GM10847 (cell line): ENCODE measurements around the gene GSE1.

ENCODE experiments used
- POLR2A ChIP-seq: IDR thresholded peaks from 2 replicates; pipeline ENCODE4 v1.6.1; 2011; ENCODE audit not compliant: insufficient read length; ENCODE audit errors: extremely low read depth

GSE1 gene

DNA sequence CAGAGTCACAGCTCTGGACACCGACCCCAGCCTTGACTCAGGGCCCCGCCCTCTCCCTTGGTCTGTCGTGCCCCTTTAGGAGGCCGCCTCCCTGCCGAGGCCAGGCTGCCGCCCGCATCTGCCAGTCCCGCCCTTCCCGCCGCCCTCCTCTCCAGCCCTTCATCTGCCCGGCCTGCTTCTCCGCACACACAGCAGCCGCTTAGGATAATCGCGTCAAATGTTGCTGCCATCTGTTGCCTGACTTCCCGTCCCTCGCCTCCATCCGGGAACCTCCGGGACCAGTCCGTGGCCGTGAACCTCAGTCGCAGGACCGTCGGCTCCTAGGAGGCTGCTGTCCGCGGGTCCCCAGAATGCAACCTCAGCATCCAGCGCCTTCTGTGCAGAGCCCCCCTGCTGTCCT lies 11.9 kb downstream of the GSE1 start:
- TF ChIP-seq POLR2A = no peak

DNA sequence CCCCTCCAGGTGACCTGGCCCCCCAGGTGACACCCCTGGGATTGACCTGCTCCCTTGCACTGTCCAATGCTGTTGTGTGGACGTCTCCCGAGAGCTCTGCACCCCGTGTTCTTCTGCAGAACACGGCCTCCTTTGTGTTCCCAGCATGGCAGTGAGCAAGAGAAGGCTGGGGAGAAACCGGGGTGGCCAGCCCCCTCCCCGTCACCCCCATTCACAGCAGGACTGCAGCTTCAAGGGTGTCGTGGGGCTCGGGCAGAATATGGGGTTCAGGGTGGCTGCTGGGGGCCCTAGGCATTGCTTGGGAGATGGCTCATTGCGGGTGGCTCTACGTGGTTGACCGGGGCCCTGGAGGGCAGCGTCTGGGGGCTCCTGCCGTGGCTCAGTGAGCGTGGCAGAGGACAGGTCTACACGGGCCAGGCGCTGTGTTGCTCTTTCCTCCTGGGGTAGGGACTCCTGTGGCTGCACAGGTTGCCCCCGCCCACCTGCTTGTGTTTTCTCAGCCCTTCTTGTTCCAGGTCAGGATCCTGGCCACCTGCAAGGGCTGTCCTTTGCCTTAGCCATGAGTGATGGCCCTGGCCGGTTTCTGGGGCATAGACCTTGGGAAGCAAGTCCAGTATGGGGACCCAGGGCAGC lies 12.5 kb downstream of the GSE1 start:
- TF ChIP-seq POLR2A = no peak

DNA sequence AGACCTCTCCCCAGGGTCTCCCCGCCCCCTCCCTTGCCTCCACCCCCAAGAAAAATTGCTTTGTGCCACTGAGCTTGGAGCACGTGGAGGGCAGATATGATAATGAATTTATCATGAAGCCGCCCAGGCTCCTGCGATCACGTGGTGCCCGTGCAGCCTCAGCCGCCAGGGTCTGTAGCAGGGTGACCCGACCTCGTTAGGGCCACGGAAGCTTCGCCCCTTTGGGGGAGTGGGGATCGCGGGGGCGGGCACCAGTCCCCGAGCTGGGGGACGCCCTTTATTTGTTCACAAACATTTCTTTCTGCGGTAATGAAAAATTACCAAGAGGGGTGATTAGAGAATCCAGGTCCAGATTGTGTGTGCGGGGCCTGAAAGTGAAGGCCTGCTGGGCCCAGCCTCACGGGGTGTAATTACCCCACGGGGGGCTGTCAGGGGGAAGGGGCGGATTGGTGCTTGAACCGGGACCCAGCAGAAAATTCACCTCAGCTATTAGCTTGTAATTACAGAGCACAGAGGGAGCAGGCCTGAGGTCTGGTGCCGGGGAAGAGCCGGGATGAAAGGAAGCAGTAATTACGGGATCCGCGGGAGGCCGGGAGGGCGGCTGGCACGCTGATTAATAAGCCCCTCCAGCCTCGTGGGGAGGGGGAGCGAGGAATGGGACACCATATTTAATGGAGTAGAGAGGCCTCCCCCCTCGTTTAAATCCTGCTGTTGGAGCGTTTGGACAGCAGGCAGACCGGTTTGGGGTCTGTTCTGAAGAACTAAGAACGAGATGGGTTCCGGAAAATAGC lies 13.3 kb downstream of the GSE1 start:
- TF ChIP-seq POLR2A = no peak

GRCh38 chr16:85627089-85627488 lies 14.0 kb downstream of the GSE1 start:
- no peak for TF ChIP-seq POLR2A

GRCh38 chr16:85627526-85628264 lies 14.6 kb downstream of the GSE1 start:
- TF ChIP-seq POLR2A = no peak

- TF ChIP-seq POLR2A = no peak
Observed at GRCh38 chr16:85628265-85628556, 15.1 kb downstream of the GSE1 start.

DNA sequence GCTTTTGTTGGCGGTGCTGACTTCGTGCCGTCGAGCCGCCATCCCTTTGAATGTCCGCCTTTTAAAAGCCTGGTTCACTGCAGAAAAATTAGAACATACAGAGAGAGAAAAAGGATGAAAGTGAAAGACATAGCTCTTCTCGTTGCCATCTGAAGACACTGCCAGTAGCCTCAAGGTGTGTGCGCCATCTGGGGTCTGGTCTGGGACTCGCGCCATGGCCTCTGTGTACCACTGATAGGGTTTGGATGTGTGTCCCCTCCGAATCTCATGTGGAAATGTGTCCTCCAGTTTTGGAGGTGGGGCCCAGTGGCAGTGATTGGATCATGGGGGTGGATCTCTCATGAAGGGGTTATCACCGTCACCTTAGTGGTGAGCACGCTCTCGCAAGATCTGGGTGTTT lies 15.5 kb downstream of the GSE1 start:
- TF ChIP-seq POLR2A = no peak

- TF ChIP-seq POLR2A = no peak
Observed at GRCh38 chr16:85629326-85629725, 16.2 kb downstream of the GSE1 start.

DNA sequence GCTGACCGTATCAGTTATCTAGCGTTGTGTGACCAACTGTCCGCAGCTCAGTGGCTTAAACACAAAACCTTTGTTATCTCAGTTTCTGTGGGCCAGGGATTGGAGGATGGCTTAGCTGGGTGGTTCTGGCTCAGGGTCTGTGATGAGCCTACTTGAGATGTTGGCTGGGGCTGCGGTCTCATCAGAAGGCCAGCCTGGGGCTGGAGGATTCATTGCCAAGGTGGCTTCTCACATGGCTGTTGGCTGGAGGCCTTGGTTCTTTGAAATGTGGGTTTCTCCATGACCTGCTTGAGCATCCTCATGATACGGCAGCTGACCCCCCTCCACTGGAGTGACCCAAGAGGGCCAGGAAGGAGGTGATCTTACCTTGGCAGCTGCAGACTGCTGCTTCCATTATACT lies 16.7 kb downstream of the GSE1 start:
- TF ChIP-seq POLR2A = no peak

GRCh38 chr16:85631230-85631629 lies 18.1 kb downstream of the GSE1 start:
- TF ChIP-seq POLR2A = no peak

- TF ChIP-seq POLR2A = no peak
Observed at GRCh38 chr16:85631802-85632393, 18.8 kb downstream of the GSE1 start.

- no peak for TF ChIP-seq POLR2A
Observed at GRCh38 chr16:85632709-85633437, 19.8 kb downstream of the GSE1 start.

GRCh38 chr16:85633438-85633743 lies 20.3 kb downstream of the GSE1 start:
- no peak for TF ChIP-seq POLR2A

- no peak for TF ChIP-seq POLR2A
Observed at GRCh38 chr16:85633888-85634287, 20.8 kb downstream of the GSE1 start.

- no peak for TF ChIP-seq POLR2A
Observed at GRCh38 chr16:85634747-85635544, 21.8 kb downstream of the GSE1 start.
